ENCODE results near the gene DDIT3. TPM values are rescaled to one million over a fixed set of nuclear protein-coding genes. Genes with fewer than 3 reads are reported as not detected.

Gene DDIT3
- total and polyA plus RNA-seq, 2 of the 4 experiments (the other 2 are of a cell fraction), result 19.4 to 54.4 TPM

- H3K79me1 ChIP-seq (ENCODE audit: low read depth in 1 of 2, low read length in 2 of 2), result peaks cover 17 to 60% of the 10 kb centered on the region in 2 experiments
- H4K5ac ChIP-seq (ENCODE audit: low read depth, low read length), result no peak overlapping the region
- H3K4me1 ChIP-seq (ENCODE audit: control insufficient read depth, insufficient read depth, low read length), result peaks cover 10% of the 10 kb centered on the region
- WGBS, 2 experiments (ENCODE audit: extremely low coverage in 2 of 2, insufficient read length in 1 of 2), result no CpG with 5 or more reads among the region's 5 CpGs
- peaks cover 26% of the 10 kb centered on the region for H4K20me1 ChIP-seq (ENCODE audit: insufficient read depth, low read length)
- H3K9ac ChIP-seq (ENCODE audit: low read depth, low read length), result no peak overlapping the region
- dilution Hi-C loops (cut with HindIII; ENCODE audit: low sequenced_read_pairs, unreplicated experiment), result no loop called here
- no TSS peak for BruUV-seq (replicated peaks)
- no peak for ATAC-seq (ENCODE audit: low read depth)
- H3K36me3 ChIP-seq (ENCODE audit: control insufficient read depth, insufficient read depth, low read length), result peaks cover 67% of the 10 kb centered on the region
- H3K27ac ChIP-seq (ENCODE audit: insufficient read depth, low read length), result no peak overlapping the region
- peaks cover 11% of the 10 kb centered on the region for H3K9me1 ChIP-seq (ENCODE audit: insufficient read depth, low read length)
- H2AFZ ChIP-seq (replicated peaks; ENCODE audit: low read length, poor library complexity), result no peak overlapping the region
- no peak overlapping the region for H2BK20ac ChIP-seq (ENCODE audit: low read depth, low read length)
- CTCF ChIA-PET, result no interaction called here
- no peak overlapping the region for H3K23ac ChIP-seq (ENCODE audit: low read depth, low read length)
- H2BK15ac ChIP-seq (ENCODE audit: low read depth, low read length), result no peak overlapping the region
- H3K4me3 ChIP-seq (ENCODE audit: insufficient read depth, low read depth, low read length), result no peak overlapping the region
- H2AK9ac ChIP-seq (replicated peaks; ENCODE audit: low read depth, low read length, poor library complexity), result no peak overlapping the region
- H3K4ac ChIP-seq (ENCODE audit: low read depth, low read length), result no peak overlapping the region
- no peak for DNase-seq
- TF ChIP-seq USF2 (IDR thresholded peaks at IDR 0.05; ENCODE audit: low read depth, low read length), result no peak
- no peak for TF ChIP-seq CHD1 (IDR thresholded peaks at IDR 0.05; ENCODE audit: low read depth, low read length)
- no peak for TF ChIP-seq FOS (IDR thresholded peaks at IDR 0.05; ENCODE audit: low read depth, low read length)
- no peak for TF ChIP-seq ELK1 (IDR thresholded peaks at IDR 0.05; ENCODE audit: borderline replicate concordance, low read depth, low read length)
- TF ChIP-seq POLR2A (IDR thresholded peaks at IDR 0.05; ENCODE audit: low read depth, low read length), result no peak
- no peak for TF ChIP-seq CEBPB (IDR thresholded peaks at IDR 0.05; ENCODE audit: low read depth, low read length)
- no peak for TF ChIP-seq MXI1 (IDR thresholded peaks at IDR 0.05; ENCODE audit: borderline replicate concordance, low read depth, low read length)
- no peak for TF ChIP-seq RFX5 (IDR thresholded peaks at IDR 0.05; ENCODE audit: low read depth, low read length)
- H3K14ac ChIP-seq (replicated peaks; ENCODE audit: low read depth, low read length), result no peak overlapping the region
- H2AK5ac ChIP-seq (ENCODE audit: low read depth, low read length), result no peak overlapping the region
- H3K9me3 ChIP-seq (ENCODE audit: control insufficient read depth, insufficient read depth, low read length), result no peaks in the 10 kb centered on the region
- H3K18ac ChIP-seq (ENCODE audit: low read depth, low read length), result no peak overlapping the region
- no peak overlapping the region for H3K4me2 ChIP-seq (ENCODE audit: low read depth, low read length)
- H3K56ac ChIP-seq (ENCODE audit: extremely low read depth, insufficient read depth, low read length), result no peak overlapping the region
- intact Hi-C loops (cut with micrococcal nuclease), result no loop called here
- no peak overlapping the region for H2BK120ac ChIP-seq (ENCODE audit: low read depth, low read length)
- H4K91ac ChIP-seq (ENCODE audit: insufficient read depth, low read depth, low read length), result no peak overlapping the region
- POLR2A ChIA-PET (ENCODE audit: unreplicated experiment), result no interaction called here
- in situ Hi-C loops (cut with MboI; ENCODE audit: low sequenced_read_pairs), result no loop called here
- H3K27me3 ChIP-seq (ENCODE audit: control insufficient read depth, insufficient read depth, low read length), result no peaks in the 10 kb centered on the region
- H2BK5ac ChIP-seq (ENCODE audit: low read depth, low read length, poor library complexity, severe bottlenecking), result no peak overlapping the region
- no peak overlapping the region for H4K8ac ChIP-seq (ENCODE audit: low read depth in 2 of 2, low read length in 2 of 2)
Measured at GRCh38 chr12:57527184-57527583, 6.9 kb upstream of the DDIT3 start.

Data from IMR-90 (cell line).